Smooth muscle cell (in vitro differentiated cells): ENCODE measurements around the gene SPC24. TPM values are rescaled to one million over a fixed set of nuclear protein-coding genes. Genes with fewer than 3 reads are reported as not detected.

ENCODE experiments used
- DNase-seq: peaks from one replicate; lab custom pipeline; 2025; ENCODE audit not compliant: unreplicated experiment; lab: John Stamatoyannopoulos, UW
- H2AFZ ChIP-seq: fragments of 200-600 bp; sonication (generic); 2 replicates; pipeline ENCODE4 v1.6.0; 2016; ENCODE audit warnings: antibody characterized with exemption, low read depth, mild to moderate bottlenecking
- H3F3A ChIP-seq: fragments of 200-600 bp; sonication (generic); 2 replicates; pipeline ENCODE4 v1.6.0; 2017; ENCODE audit warnings: antibody characterized with exemption, low read depth
- H3K27ac ChIP-seq: fragments of 200-600 bp; sonication (generic); 2 replicates; pipeline ENCODE4 v1.5.1; 2016; ENCODE audit warnings: low read depth, mild to moderate bottlenecking
- H3K27me3 ChIP-seq: fragments of 200-600 bp; sonication (generic); 2 replicates; pipeline ENCODE4 v1.6.1; 2016; ENCODE audit warnings: low read depth, mild to moderate bottlenecking
- H3K36me3 ChIP-seq: fragments of 200-600 bp; sonication (generic); 2 replicates; pipeline ENCODE4 v1.5.1; 2016; ENCODE audit warnings: low read depth
- H3K4me1 ChIP-seq: fragments of 200-600 bp; sonication (generic); 2 replicates; pipeline ENCODE4 v1.5.1; 2016; ENCODE audit warnings: low read depth
- H3K4me2 ChIP-seq: fragments of 200-600 bp; sonication (generic); 2 replicates; pipeline ENCODE4 v1.6.0; 2016; ENCODE audit warnings: mild to moderate bottlenecking
- H3K4me3 ChIP-seq: fragments of 200-600 bp; sonication (generic); 2 replicates; pipeline ENCODE4 v1.5.1; 2016; ENCODE audit warnings: mild to moderate bottlenecking
- H3K79me2 ChIP-seq: fragments of 200-600 bp; sonication (generic); 2 replicates; pipeline ENCODE4 v1.6.0; 2016; ENCODE audit warnings: low read depth, mild to moderate bottlenecking
- H3K9ac ChIP-seq: fragments of 200-600 bp; sonication (generic); 2 replicates; pipeline ENCODE4 v1.6.0; 2016; ENCODE audit warnings: low read depth
- H3K9me3 ChIP-seq: fragments of 200-600 bp; sonication (generic); replicated peaks from 2 replicates; pipeline ENCODE4 v1.5.1; 2016; ENCODE audit warnings: low read depth
- H4K20me1 ChIP-seq: fragments of 200-600 bp; sonication (generic); 2 replicates; pipeline ENCODE4 v1.6.0; 2016; ENCODE audit warnings: low read depth
- CTCF ChIP-seq: fragments of 200-600 bp; sonication (generic); IDR thresholded peaks from 2 replicates; pipeline ENCODE4 v1.5.1; 2017; ENCODE audit warnings: borderline replicate concordance, mild to moderate bottlenecking, antibody characterized with exemption; ENCODE audit not compliant: insufficient read depth, poor library complexity, severe bottlenecking
- WGBS: methylation state at CpG from one replicate; pipeline ENCODE4 v1.1.7; 2016; ENCODE audit warnings: low lambda C conversion rate; 5-methylcytosine and 5-hydroxymethylcytosine counted together
- polyA plus RNA-seq: library from polyadenylated mRNA; unstranded; fragments of >200 nt; fragmentation: Nextera tagmentation; extraction: Ambion mirVana; gene quantifications from 2 replicates; pipeline ENCODE4 v1.2.1, GENCODE V29; 2016
- total RNA-seq: library from RNA; depleted of rRNA; stranded (reverse); fragments of >200 nt; gene quantifications from 2 replicates; pipeline ENCODE4 v1.2.3, GENCODE V29; 2014

SPC24 gene
- total and polyA plus RNA-seq, 2 experiments from 2014 or later = 7.6 to 9.7 TPM

DNA sequence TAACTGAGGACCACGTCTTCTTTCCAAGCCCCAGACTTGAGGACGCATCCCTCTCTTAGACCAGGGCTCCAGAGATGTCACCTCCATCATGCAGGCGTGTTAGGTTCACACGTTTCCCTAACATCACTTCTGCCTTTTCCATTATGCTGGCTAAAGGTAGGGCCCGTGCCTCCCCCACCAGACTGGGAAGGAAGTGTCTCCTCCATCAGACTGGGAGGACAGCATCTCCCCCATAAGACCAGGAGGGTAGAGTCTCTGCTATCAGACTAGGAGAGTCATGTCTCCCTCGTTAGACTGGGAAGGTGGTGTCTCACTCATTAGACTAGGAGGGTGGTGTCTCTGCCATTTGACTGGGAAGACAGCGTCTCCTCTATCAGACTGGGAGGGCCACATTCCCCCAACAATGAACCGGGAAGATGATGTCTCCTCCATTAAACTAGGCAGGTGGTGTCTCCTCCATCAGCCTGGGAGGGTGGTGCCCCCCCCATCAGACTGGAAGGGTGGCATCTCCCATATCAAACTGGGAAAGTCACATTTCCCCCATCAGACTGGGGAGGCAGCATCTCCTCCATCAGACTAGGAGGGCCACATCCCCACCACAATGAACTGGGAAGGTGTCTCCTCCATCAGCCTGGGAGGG lies 18.1 kb upstream of the SPC24 start:
- no peak for TF ChIP-seq CTCF

GRCh38 chr19:11172576-11172975 lies 17.0 kb upstream of the SPC24 start:
- no peaks in the 10 kb centered on the region for H3K36me3 ChIP-seq
- H3K79me2 ChIP-seq = no peaks in the 10 kb centered on the region
- H3K4me3 ChIP-seq = no peak overlapping the region
- H3K9ac ChIP-seq = no peak overlapping the region
- no peaks in the 10 kb centered on the region for H3K4me1 ChIP-seq
- WGBS = 98% methylated on average over 6 of the region's 6 CpGs
- TF ChIP-seq CTCF = no peak
- H3K9me3 ChIP-seq = no peaks in the 10 kb centered on the region
- no peak overlapping the region for H2AFZ ChIP-seq
- no peaks in the 10 kb centered on the region for H3F3A ChIP-seq
- H3K4me2 ChIP-seq = no peak overlapping the region
- no peaks in the 10 kb centered on the region for H4K20me1 ChIP-seq
- no peaks in the 10 kb centered on the region for H3K27me3 ChIP-seq
- H3K27ac ChIP-seq = no peak overlapping the region
- DNase-seq = no peak

More for the DNA sequence above, 18.1 kb upstream of the SPC24 start:
- H3K79me2 ChIP-seq = no peaks in the 10 kb centered on the region
- H3K4me3 ChIP-seq = no peak overlapping the region
- H3K4me2 ChIP-seq = no peak overlapping the region
- no peaks in the 10 kb centered on the region for H3K36me3 ChIP-seq
- no peaks in the 10 kb centered on the region for H3F3A ChIP-seq
- no peak overlapping the region for H3K9ac ChIP-seq
- WGBS = 97% methylated on average over 8 of the region's 8 CpGs
- no peaks in the 10 kb centered on the region for H3K4me1 ChIP-seq
- no peaks in the 10 kb centered on the region for H4K20me1 ChIP-seq
- no peaks in the 10 kb centered on the region for H3K9me3 ChIP-seq
- H2AFZ ChIP-seq = no peak overlapping the region
- H3K27ac ChIP-seq = no peak overlapping the region
- DNase-seq = no peak
- H3K27me3 ChIP-seq = no peaks in the 10 kb centered on the region

GRCh38 chr19:11171144-11171543 lies 15.6 kb upstream of the SPC24 start:
- Histone ChIP-seq H3K9ac (no peak overlapping the region), H3K27ac (no peak overlapping the region), H3K36me3 (peaks cover 7% of the 10 kb centered on the region), H4K20me1 (no peaks in the 10 kb centered on the region), H3K79me2 (no peaks in the 10 kb centered on the region), H3K4me3 (no peak overlapping the region), H3K4me2 (no peak overlapping the region), H3K4me1 (no peaks in the 10 kb centered on the region), H2AFZ (no peak overlapping the region), H3K27me3 (no peaks in the 10 kb centered on the region), H3F3A (no peaks in the 10 kb centered on the region), H3K9me3 (no peaks in the 10 kb centered on the region)
- WGBS = 94% methylated on average over 5 of the region's 5 CpGs
- no peak for DNase-seq
- TF ChIP-seq CTCF = no peak

GRCh38 chr19:11169896-11170678 lies 14.5 kb upstream of the SPC24 start:
- no peak for DNase-seq
- Histone ChIP-seq H3K4me1 (no peaks in the 10 kb centered on the region), H3K27ac (no peak overlapping the region), H4K20me1 (no peaks in the 10 kb centered on the region), H3K9me3 (no peaks in the 10 kb centered on the region), H3K9ac (no peak overlapping the region), H2AFZ (no peak overlapping the region), H3K27me3 (no peaks in the 10 kb centered on the region), H3K4me2 (no peak overlapping the region), H3K4me3 (no peak overlapping the region), H3F3A (peaks cover 4% of the 10 kb centered on the region), H3K36me3 (peaks cover 8% of the 10 kb centered on the region), H3K79me2 (no peaks in the 10 kb centered on the region)
- WGBS = 94% methylated on average over 28 of the region's 31 CpGs
- TF ChIP-seq CTCF = no peak
